ENCODE measurements around the gene ENTREP3.

The ENTREP3 gene

GRCh38 chr1:155278689-155279160 is 23.4 kb upstream of the ENTREP3 start:
- no peak for DNase-seq (ENCODE audit: low read depth in 2 of 3, low spot score in 1 of 3)

- peak; percentile 54 to 82 (median 63) for DNase-seq (ENCODE audit: low read depth in 2 of 3, low spot score in 1 of 3)
These were observed 22.8 kb upstream of the ENTREP3 start for GRCh38 chr1:155277902-155278688.

DNA sequence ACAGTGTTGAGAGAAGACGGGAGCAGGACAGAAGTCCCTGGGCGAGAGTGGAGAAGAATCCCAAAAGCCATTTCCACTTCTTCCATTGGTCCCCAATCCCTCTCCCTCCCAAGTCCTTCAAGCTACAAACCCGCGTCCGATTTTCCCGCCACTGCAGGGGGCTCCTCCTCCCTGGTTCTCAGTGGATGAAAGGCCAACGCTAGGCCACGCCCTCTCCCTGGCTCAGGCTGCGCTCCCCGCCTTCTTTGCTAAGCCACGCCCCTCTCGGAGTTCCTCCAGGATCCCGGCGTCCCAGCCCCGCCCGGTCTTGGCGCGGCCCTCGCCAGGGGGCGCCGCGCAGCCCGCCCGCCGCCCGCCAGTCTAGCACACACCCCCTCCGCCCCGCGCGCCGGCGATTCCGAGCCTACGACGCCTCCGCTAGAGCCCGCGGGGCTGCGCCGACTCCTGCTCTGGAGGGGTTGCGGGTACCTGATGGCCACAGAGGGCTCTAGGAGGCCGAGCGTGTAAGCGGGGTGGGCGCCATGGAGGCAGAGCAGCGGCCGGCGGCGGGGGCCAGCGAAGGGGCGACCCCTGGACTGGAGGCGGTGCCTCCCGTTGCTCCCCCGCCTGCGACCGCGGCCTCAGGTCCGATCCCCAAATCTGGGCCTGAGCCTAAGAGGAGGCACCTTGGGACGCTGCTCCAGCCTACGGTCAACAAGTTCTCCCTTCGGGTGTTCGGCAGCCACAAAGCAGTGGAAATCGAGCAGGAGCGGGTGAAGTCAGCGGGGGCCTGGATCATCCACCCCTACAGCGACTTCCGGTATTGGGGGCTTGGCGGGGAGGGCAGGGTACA is 22.0 kb upstream of the ENTREP3 start, which contains the start of gene HCN3:
Gene HCN3, plus strand, starts transcription at position 394 of the 832 bp plus-strand sequence. Its CDS starts 128 bp downstream, at position 522.
- peak; percentile 91 to 97 (median 96) for DNase-seq (ENCODE audit: low read depth in 2 of 3, low spot score in 1 of 3)

GRCh38 chr1:155273343-155274245 is 18.3 kb upstream of the ENTREP3 start, which contains the start of gene CLK2:
Gene CLK2, minus strand, starts transcription at chr1:155273504. Its CDS starts 2,527 bp downstream, at chr1:155270977.
- DNase-seq (ENCODE audit: low read depth in 2 of 3, low spot score in 1 of 3): peak; percentile 91 to 98 (median 93)

DNA sequence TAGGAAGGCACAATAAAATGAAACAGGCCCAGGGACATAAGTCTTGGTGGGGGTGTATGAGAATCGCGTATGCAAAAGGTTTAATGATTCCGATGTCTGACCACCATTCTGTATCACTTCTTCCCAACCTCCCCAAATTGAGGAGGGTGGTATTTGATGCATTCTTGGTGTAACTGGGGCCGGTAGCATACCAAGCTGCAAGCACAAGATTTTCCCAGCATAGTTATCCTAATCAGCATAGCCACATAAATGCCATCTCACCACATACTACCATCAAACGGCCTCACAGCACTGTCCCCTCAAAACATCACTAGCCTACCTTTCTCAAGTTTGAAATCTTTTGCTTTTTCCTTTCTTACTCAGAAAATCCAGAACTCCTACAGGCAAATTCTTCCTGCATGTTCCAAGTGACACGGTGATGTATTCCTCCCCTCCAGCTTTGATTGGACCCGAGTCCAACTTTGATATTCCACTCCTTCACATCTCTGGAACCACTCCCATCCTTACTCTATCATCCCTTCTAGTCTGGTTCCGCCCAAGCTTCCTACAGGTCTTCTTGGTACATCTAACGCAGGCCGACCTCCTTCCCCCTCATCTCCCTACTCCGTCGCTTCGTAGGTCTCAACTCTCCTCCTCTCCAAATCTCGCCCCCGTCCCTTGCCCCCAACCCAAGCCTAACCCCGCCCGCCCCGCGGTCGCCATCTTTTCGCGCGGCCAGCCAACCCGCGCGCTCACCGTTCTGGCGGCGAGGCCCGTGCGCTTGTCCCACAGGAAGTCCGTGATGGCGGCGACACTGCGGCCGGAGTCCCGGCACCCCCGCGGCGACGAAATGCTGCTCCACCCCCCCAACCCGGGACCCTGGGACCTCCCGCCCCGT is 17.4 kb upstream of the ENTREP3 start:
- peak in 1 of 3 donors; percentile 46 for DNase-seq (ENCODE audit: low read depth in 2 of 3, low spot score in 1 of 3)

DNA sequence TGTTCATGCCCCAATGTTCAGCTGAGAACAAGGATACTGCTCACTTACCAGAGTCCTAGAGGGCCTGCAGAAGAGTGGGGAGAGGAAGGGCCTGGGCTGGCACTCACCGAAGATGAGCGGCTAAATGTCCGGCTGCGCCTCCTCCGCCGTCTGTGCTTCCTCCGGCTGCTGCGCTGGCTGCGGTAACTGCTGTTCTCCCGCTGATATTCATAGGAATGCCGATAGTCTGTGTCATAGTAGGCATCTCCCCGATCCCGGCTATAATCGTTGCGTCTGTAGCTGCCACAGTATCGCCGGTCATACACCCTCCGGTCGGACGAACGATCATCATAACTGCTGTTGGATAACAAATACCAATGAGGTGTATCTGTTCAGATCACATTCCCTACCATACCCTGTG is 14.1 kb upstream of the ENTREP3 start:
- no peak for DNase-seq (ENCODE audit: low read depth in 2 of 3, low spot score in 1 of 3)

- no peak for DNase-seq (ENCODE audit: low read depth in 2 of 3, low spot score in 1 of 3)
These were observed 13.3 kb upstream of the ENTREP3 start for GRCh38 chr1:155268630-155269029.

DNA sequence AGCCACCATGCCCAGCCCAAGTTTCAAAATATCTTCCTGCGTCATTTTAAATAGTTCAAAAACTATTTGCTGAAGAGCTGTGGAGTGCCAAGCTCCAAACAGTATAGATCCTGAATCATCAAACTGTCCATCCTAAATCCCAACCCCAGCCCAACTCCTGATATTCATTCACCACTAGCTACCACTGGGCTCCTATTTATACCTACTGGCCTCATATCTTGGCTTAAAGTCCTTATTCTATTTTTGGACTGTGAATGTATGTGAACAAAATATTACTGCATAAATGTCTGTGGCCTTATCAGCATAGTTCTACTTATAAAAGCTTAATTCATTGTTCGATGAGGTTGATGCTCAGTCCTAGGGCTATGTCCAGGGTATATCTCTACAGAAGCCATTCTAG is 12.1 kb upstream of the ENTREP3 start:
- DNase-seq (ENCODE audit: low read depth in 2 of 3, low spot score in 1 of 3): no peak

GRCh38 chr1:155266553-155266952 is 11.3 kb upstream of the ENTREP3 start:
- no peak for DNase-seq (ENCODE audit: low read depth in 2 of 3, low spot score in 1 of 3)

DNA sequence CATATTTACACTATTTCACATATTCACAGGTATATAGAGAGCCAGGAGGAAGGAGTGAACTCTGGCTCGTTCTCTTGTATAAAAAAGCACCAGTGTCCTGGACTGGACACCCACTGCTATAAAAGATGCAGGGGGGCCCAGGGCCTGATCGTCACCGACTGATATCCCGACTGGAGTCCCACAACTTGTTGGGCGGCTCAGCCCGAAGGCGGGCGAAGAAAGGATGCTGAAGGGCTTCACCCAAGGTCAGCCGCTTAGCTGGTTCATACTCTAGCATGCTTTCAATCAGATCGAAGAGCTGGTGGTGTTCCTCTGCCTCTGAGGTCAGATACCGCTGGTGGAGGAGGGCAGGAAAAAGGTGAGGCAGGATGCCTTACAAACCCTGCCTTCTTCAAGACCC is 7.8 kb upstream of the ENTREP3 start:
- DNase-seq (ENCODE audit: low read depth in 2 of 3, low spot score in 1 of 3): no peak

- peak; percentile 79 to 86 (median 79) for DNase-seq (ENCODE audit: low read depth in 2 of 3, low spot score in 1 of 3)
These were observed 6.8 kb upstream of the ENTREP3 start, which contains the start of gene SCAMP3 for GRCh38 chr1:155261852-155262673. Gene SCAMP3, minus strand, starts transcription at chr1:155262360. Its CDS starts 209 bp downstream, at chr1:155262151.

DNA sequence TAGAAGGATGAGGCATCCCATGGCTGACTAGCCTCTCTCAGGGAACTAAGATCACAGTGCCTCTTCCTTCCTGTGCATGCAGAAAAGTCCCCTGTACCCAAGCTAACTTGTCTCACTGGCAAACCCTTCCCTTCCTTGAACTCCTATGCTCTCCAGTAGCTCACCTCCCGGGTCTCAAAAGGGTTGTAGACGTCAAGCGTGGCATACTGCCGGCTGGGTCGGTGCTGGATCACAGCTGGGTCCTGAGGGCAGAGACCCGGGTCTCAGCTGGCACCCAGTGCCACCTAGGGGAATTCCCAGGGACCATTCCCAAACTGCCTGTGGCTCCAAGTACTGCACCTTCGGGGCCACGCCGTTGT is 6.2 kb upstream of the ENTREP3 start:
- no peak for DNase-seq (ENCODE audit: low read depth in 2 of 3, low spot score in 1 of 3)

DNA sequence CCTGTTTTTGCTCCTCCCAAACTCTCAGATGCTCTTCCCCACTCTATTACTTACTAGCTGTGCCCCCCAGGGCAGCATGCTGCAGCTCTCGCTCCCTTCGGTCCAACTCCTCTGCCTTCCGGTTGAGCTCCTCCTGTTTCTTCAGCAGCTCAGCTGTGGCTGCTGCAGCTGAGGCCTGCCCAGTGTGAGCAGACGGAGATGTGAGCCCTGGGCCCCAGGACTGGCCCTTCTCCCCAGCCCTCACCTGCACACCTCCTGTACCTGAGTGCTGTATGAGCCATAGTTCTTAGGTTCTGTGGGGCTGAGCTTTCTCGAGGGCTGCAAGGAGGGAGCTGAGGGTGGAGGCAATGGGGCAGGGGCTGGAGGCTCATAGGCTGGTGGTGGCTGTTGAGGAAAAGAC is 5.0 kb upstream of the ENTREP3 start:
- no peak for DNase-seq (ENCODE audit: low read depth in 2 of 3, low spot score in 1 of 3)

DNA sequence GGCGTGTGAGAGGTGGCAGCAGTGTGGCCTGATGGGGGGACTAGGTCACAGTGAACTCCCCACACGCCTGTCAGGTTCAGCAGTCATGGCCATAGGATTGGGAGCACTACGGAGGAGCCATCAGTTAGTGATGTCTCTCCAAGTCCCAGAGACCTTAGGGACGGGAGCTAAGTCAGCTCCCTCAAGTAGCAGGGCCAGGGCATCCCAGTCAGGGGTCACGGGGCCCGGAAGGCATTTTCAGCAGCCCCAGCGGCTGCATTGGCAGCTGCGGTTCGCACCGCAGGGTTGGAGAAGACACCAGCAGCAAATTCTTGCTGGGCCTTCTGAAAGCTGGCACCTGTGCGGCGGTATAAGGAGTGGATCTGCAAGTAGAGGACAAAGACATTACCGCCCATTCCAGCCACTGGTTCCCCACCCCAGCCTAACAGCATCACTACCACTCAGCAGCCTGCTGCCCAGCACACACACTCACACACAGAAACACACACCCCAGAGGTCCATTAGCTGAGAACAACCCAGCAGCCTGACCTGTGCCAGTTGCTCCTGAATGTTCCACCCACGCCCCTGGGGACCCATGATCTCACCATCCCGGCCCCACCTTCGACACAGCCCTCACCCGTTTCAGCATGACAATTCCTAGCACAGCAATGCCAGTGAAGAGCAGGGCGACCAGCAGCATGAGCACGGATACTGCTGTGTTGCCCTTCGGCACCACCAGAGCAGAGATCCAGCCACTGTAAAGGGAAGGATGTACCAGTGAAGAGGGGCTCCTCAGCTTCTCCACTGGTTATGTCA is 972 bp upstream of the ENTREP3 start:
- no peak for DNase-seq (ENCODE audit: low read depth in 2 of 3, low spot score in 1 of 3)

DNA sequence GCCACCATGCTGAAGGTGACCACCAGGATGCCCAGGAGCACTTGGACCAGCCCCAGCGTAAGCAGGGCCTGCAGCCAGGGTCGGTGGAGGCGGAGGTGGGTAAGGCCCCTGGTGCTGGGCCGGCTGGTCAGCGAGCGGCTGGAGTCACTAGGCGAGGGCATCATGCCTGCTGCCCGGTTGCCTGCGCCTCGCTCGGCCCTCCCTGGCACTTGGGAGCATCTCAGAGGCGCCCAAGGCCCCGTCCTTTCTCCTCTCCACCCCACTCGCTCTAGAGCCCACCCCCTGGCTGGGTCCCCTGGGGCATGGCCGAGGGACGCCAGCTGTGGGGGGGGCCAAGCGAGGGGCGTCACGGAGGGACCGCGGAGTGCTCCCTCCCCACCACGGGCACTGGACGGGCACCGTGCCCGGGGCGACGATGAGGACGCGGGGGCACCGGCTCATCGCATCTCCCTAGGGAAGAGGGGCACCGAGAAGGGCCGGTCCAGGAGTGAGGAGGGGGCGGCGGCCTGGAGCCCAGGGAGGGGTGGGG is 505 bp downstream of the ENTREP3 start:
- DNase-seq (ENCODE audit: low read depth in 2 of 3, low spot score in 1 of 3): no peak

GRCh38 chr1:155254228-155254713 is 1.0 kb downstream of the ENTREP3 start:
- DNase-seq (ENCODE audit: low read depth in 2 of 3, low spot score in 1 of 3): no peak

DNA sequence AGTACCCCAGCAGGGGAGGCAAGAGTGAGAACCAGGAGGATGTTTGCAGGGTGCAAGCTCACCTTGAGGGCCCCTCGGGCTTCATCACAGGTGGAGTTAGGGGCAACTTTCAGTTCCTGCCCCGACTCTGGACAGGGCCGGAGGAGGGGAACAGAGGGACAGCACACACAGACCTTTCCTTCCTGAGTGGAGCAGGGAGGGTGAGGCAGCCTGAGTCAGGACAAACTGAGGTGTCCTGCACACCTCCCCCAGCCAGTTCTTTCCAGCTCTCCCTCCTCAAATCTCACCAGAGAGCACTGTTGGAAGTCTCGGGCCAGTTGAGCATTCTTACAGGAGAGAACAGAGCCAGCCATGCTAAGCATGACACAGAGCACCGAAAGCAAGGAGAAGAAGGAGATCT is 1.5 kb downstream of the ENTREP3 start:
- no peak for DNase-seq (ENCODE audit: low read depth in 2 of 3, low spot score in 1 of 3)

DNA sequence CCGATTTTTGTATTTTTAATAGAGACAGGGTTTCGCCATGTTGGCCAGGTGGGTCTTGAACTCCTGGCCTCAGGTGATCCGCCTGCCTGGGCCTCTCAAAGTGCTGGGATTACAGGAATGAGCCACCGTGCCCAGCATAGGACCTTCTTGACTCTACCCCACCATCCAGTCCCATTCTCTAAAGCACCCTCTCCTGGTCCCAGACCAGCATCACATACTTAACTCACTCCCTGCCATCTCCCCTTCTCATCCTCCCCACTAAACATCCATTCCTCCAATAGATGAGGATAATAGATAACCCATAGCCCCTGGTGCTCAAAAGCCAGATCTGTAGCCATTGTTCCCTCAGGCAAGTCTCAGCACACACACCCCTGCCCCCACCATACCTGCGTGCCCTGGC is 2.1 kb downstream of the ENTREP3 start:
- DNase-seq (ENCODE audit: low read depth in 2 of 3, low spot score in 1 of 3): no peak
